OCI-LY7 (cell line): ENCODE results near the gene SLC25A21. TPM values are rescaled to one million over a fixed set of nuclear protein-coding genes. Genes with fewer than 3 reads are reported as not detected.
"Not testable (repeated sequence)": the region's sequence is repeated elsewhere in the genome, so short reads cannot be mapped to it uniquely, and the experiment has no call there.

Experiments used
- BruUV-seq: library from RNA; stranded (reverse); fragments of 400-500 nt; replicated peaks from 2 replicates; lab custom pipeline; 2021; lab: Mats Ljungman, UMichigan
- CTCF ChIA-PET: fragments of 300-600 bp; sonication (Branson Sonifier 250); formaldehyde crosslinking; loops from one replicate; lab custom pipeline; 2022; ENCODE audit warnings: antibody characterized with exemption; ENCODE audit not compliant: unreplicated experiment; lab: Charles Lee
- POLR2A ChIA-PET: fragments of 300-600 bp; sonication (Branson Sonifier 250); formaldehyde crosslinking; loops from one replicate; lab custom pipeline; 2022; ENCODE audit warnings: antibody characterized with exemption; lab: Charles Lee
- DNase-seq: peaks from one replicate; pipeline ENCODE4 v3.0.0-alpha.2; 2015; ENCODE audit warnings: low spot score
- H2AFZ ChIP-seq: fragments of 200-600 bp; sonication (generic), shearing (Covaris generic); 2 replicates; pipeline ENCODE4 v1.6.1; 2014; ENCODE audit warnings: mild to moderate bottlenecking, antibody characterized with exemption, low read length, moderate library complexity
- H3K27ac ChIP-seq: fragments of 200-600 bp; sonication (generic); 2 replicates; pipeline ENCODE4 v1.5.1; 2014; ENCODE audit warnings: mixed run types, low read depth, mild to moderate bottlenecking, moderate library complexity, low read length, inconsistent platforms; ENCODE audit not compliant: poor library complexity, severe bottlenecking
- H3K36me3 ChIP-seq: fragments of 200-600 bp; sonication (generic); 2 replicates; pipeline ENCODE4 v1.6.1; 2014; ENCODE audit warnings: mild to moderate bottlenecking, antibody characterized with exemption, low read length, moderate library complexity, mixed read lengths; ENCODE audit not compliant: insufficient read depth
- H3K4me1 ChIP-seq: fragments of 200-600 bp; sonication (generic); 2 replicates; pipeline ENCODE4 v1.5.1; 2014; ENCODE audit warnings: mild to moderate bottlenecking, low read length; ENCODE audit not compliant: insufficient read depth, poor library complexity, severe bottlenecking
- H3K4me2 ChIP-seq: fragments of 200-600 bp; sonication (generic); 2 replicates; pipeline ENCODE4 v1.6.1; 2014; ENCODE audit warnings: mild to moderate bottlenecking, low read length
- H3K4me3 ChIP-seq: fragments of 200-600 bp; sonication (generic); 2 replicates; pipeline ENCODE4 v1.5.1; 2014; ENCODE audit warnings: mild to moderate bottlenecking, low read depth, low read length; ENCODE audit not compliant: poor library complexity, severe bottlenecking
- H3K79me2 ChIP-seq: fragments of 200-600 bp; sonication (generic); 2 replicates; pipeline ENCODE4 v1.6.1; 2016; ENCODE audit warnings: low read depth, mild to moderate bottlenecking, low read length, moderate library complexity, mixed read lengths; ENCODE audit not compliant: insufficient read depth
- H3K9me2 ChIP-seq: fragments of 200-600 bp; sonication (generic); 2 replicates; pipeline ENCODE4 v1.6.1; 2016; ENCODE audit warnings: mild to moderate bottlenecking, low read length, mixed read lengths; ENCODE audit not compliant: insufficient read depth
- H3K9me3 ChIP-seq: fragments of 200-600 bp; sonication (generic); 2 replicates; pipeline ENCODE4 v1.6.1; 2014; ENCODE audit warnings: mild to moderate bottlenecking, mixed run types, low read length, mixed read lengths
- H4K20me1 ChIP-seq: fragments of 200-600 bp; sonication (generic); 2 replicates; pipeline ENCODE4 v1.6.1; 2014; ENCODE audit warnings: mild to moderate bottlenecking, antibody characterized with exemption, low read length, moderate library complexity, mixed read lengths; ENCODE audit not compliant: insufficient read depth
- EZH2phosphoT487 ChIP-seq: fragments of 200-600 bp; sonication (generic); IDR thresholded peaks from 2 replicates; pipeline ENCODE4 v1.6.1; 2018; ENCODE audit warnings: low read depth, borderline replicate concordance, mild to moderate bottlenecking, mixed run types, antibody characterized with exemption, low read length, moderate library complexity, mixed read lengths
- intact Hi-C: fragments of 100-400 bp; cut with micrococcal nuclease; formaldehyde crosslinking; loops from one replicate; pipeline ENCODE4 v1.10.0; 2022; ENCODE audit not compliant: unreplicated experiment
- total RNA-seq, 2 experiments: library from RNA; depleted of rRNA in 1 of 2; stranded (reverse); fragments of >200 nt in 1 of 2; shearing (Covaris generic) in 1 of 2; gene quantifications; 2 replicates each; pipeline ENCODE4 v1.2.3, GENCODE V29; 2014 to 2022
- TF ChIP-seq, protein P1 (sequence below): fragments of 200-600 bp; sonication (generic); conservative IDR thresholded peaks from 2 replicates; pipeline ENCODE4 v1.5.1; 2014; ENCODE audit warnings: mild to moderate bottlenecking, antibody characterized with exemption, low read length, moderate library complexity, mixed read lengths

Gene SLC25A21
- total RNA-seq, 2 experiments from 2014 or later = not detected

GRCh38 chr14:37187294-37187693, 14.9 kb upstream of the SLC25A21 start:
- Histone ChIP-seq H3K4me3 (no peak overlapping the region), H2AFZ (no peak overlapping the region), H3K9me3 (no peaks in the 10 kb centered on the region), H3K4me2 (no peak overlapping the region), H3K4me1 (no peaks in the 10 kb centered on the region), H3K9me2 (no peaks in the 10 kb centered on the region), H3K27ac (no peak overlapping the region), H4K20me1 (no peaks in the 10 kb centered on the region), H3K36me3 (no peaks in the 10 kb centered on the region), H3K79me2 (no peaks in the 10 kb centered on the region)
- DNase-seq = no peak
- POLR2A ChIA-PET = no interaction called here
- CTCF ChIA-PET = no interaction called here
- no peak for TF ChIP-seq EZH2phosphoT487
- TF ChIP-seq, protein P1, sequence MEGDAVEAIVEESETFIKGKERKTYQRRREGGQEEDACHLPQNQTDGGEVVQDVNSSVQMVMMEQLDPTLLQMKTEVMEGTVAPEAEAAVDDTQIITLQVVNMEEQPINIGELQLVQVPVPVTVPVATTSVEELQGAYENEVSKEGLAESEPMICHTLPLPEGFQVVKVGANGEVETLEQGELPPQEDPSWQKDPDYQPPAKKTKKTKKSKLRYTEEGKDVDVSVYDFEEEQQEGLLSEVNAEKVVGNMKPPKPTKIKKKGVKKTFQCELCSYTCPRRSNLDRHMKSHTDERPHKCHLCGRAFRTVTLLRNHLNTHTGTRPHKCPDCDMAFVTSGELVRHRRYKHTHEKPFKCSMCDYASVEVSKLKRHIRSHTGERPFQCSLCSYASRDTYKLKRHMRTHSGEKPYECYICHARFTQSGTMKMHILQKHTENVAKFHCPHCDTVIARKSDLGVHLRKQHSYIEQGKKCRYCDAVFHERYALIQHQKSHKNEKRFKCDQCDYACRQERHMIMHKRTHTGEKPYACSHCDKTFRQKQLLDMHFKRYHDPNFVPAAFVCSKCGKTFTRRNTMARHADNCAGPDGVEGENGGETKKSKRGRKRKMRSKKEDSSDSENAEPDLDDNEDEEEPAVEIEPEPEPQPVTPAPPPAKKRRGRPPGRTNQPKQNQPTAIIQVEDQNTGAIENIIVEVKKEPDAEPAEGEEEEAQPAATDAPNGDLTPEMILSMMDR = no peak
- BruUV-seq = no TSS peak
- intact Hi-C loops = no loop called here

GRCh38 chr14:37186865-37187264, 14.5 kb upstream of the SLC25A21 start:
- Histone ChIP-seq H2AFZ (no peak overlapping the region), H3K9me2 (no peaks in the 10 kb centered on the region), H3K4me1 (no peaks in the 10 kb centered on the region), H3K4me3 (no peak overlapping the region), H3K4me2 (no peak overlapping the region), H4K20me1 (no peaks in the 10 kb centered on the region), H3K36me3 (no peaks in the 10 kb centered on the region), H3K27ac (no peak overlapping the region), H3K9me3 (no peaks in the 10 kb centered on the region), H3K79me2 (no peaks in the 10 kb centered on the region)
- intact Hi-C loops = no loop called here
- no peak for TF ChIP-seq EZH2phosphoT487
- TF ChIP-seq, protein P1 = no peak
- no TSS peak for BruUV-seq
- no peak for DNase-seq
- CTCF ChIA-PET = no interaction called here
- POLR2A ChIA-PET = no interaction called here

DNA sequence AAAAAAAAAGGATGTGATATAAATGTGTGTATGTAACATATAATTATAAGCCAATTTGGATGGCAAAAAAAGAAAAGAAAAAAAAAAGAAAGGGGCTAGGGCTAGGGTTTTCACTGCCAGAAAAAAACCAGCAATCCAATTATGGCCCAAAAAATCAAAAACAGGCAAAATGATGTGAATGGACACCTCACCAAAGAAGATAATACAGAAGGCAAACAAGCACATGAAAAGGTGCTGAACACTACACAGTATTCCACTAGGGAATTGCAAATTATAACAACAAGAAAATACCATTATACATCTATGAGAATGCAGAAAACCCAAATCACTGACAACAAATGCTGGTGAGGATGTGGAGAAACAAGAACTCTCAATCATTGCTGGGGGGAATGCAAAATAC, 13.3 kb upstream of the SLC25A21 start:
- intact Hi-C loops = no loop called here
- H2AFZ ChIP-seq = no peak overlapping the region
- H3K27ac ChIP-seq = no peak overlapping the region
- DNase-seq = no peak
- H3K79me2 ChIP-seq = no peaks in the 10 kb centered on the region
- POLR2A ChIA-PET = no interaction called here
- no peaks in the 10 kb centered on the region for H3K9me2 ChIP-seq
- no peaks in the 10 kb centered on the region for H3K4me1 ChIP-seq
- no peak overlapping the region for H3K4me2 ChIP-seq
- CTCF ChIA-PET = no interaction called here
- no peak for TF ChIP-seq EZH2phosphoT487
- no peak overlapping the region for H3K4me3 ChIP-seq
- BruUV-seq = no TSS peak
- H4K20me1 ChIP-seq = no peaks in the 10 kb centered on the region
- H3K9me3 ChIP-seq = no peaks in the 10 kb centered on the region
- H3K36me3 ChIP-seq = no peaks in the 10 kb centered on the region

DNA sequence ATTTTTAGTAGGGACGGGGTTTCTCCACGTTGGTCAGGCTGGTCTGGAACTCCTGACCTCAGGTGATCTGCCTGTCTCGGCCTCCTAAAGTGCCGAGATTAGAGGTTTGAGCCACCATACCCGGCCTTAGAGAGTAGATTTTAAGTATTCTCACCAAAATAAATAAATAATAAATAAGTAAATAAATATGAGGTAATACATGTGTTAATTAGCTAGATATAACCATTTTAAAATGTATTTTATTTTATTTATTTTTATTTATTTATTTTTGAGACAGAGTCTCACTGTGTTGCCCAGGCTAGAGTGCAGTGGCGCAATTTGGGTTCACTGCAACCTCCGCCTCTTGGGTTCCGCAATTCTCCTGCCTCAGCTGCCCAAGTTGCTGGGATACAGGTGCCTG, 12.1 kb upstream of the SLC25A21 start:
- H3K9me3 ChIP-seq, H2AFZ ChIP-seq, H3K36me3 ChIP-seq, H3K4me2 ChIP-seq, H4K20me1 ChIP-seq, intact Hi-C loops, H3K9me2 ChIP-seq, BruUV-seq, H3K4me3 ChIP-seq, POLR2A ChIA-PET, H3K27ac ChIP-seq, CTCF ChIA-PET, H3K4me1 ChIP-seq, DNase-seq, H3K79me2 ChIP-seq: not testable (repeated sequence)
